Breast epithelium (tissue), 4 donors: ENCODE measurements around the gene HHIPL2. TPM values are rescaled to one million over a fixed set of nuclear protein-coding genes. Genes with fewer than 3 reads are reported as not detected.

Source experiments
- DNase-seq, 2 donors: peaks; one replicate each; pipeline ENCODE4 v3.0.0-alpha.2; 2019; ENCODE audit warnings: low spot score in 2 of 2
- H3K27ac ChIP-seq, 2 donors: fragments of 200-600 bp; sonication (generic) in 1 of 2; one replicate each; pipeline ENCODE4 v1.5.1; 2016 to 2019; ENCODE audit warnings: mild to moderate bottlenecking in 1 of 2
- H3K27me3 ChIP-seq, 2 donors: fragments of 200-600 bp; sonication (generic) in 1 of 2; one replicate each; pipeline versions ENCODE4 v1.5.1 to v1.6.0; 2017 to 2019; ENCODE audit warnings: control low read depth in 1 of 2, mild to moderate bottlenecking in 1 of 2
- H3K36me3 ChIP-seq: fragments of 200-600 bp; one replicate; pipeline ENCODE4 v1.5.1; 2019
- H3K4me1 ChIP-seq, 2 donors: fragments of 200-600 bp; sonication (generic); one replicate each; pipeline ENCODE4 v1.5.1; 2016 to 2019; ENCODE audit warnings: control low read depth in 1 of 2
- H3K4me3 ChIP-seq, 3 donors: fragments of 200-600 bp; sonication (generic); 1 replicate in 2 of 3; 2 replicates in 1 of 3; pipeline ENCODE4 v1.5.1; 2016 to 2019; ENCODE audit warnings: mild to moderate bottlenecking in 3 of 3, moderate library complexity in 2 of 3
- H3K9me3 ChIP-seq, 2 donors: fragments of 200-600 bp; sonication (generic) in 1 of 2; one replicate each; pipeline ENCODE4 v1.5.1; 2016 to 2019; ENCODE audit warnings: control low read depth in 1 of 2
- CTCF ChIP-seq, 3 donors: fragments of 450-650 bp; IDR thresholded peaks; one replicate each; pipeline ENCODE4 v1.5.1; 2016 to 2017; ENCODE audit warnings: antibody characterized with exemption in 3 of 3, mild to moderate bottlenecking in 3 of 3, moderate library complexity in 3 of 3
- POLR2A ChIP-seq: fragments of 450-650 bp; IDR thresholded peaks from one replicate; pipeline ENCODE4 v1.6.1; 2016; ENCODE audit warnings: antibody characterized with exemption, mild to moderate bottlenecking, moderate library complexity
- POLR2AphosphoS5 ChIP-seq, 3 donors: sonication (generic); formaldehyde crosslinking; IDR thresholded peaks; one replicate each; pipeline ENCODE4 v1.6.1; 2017; ENCODE audit warnings: antibody characterized with exemption in 3 of 3
- intact Hi-C: fragments of 100-400 bp; cut with DNase I; formaldehyde crosslinking; loops from one replicate; pipeline ENCODE4 v1.15.1; 2023; ENCODE audit warnings: low total_unique reads
- total RNA-seq, 3 donors: library from RNA; depleted of rRNA; stranded (reverse); fragments of >200 nt; gene quantifications; one replicate each; pipeline ENCODE4 v1.1.0, GENCODE V29; 2016

HHIPL2 gene
- total RNA-seq, 3 donors from 2014 or later, result 0.59 to 0.98 TPM; not detected in 1

GRCh38 chr1:222529916-222530315 lies 18.0 kb downstream of the HHIPL2 start:
- Histone ChIP-seq H3K9me3 (no peaks in the 10 kb centered on the region), H3K27me3 (no peaks in the 10 kb centered on the region), H3K4me1 (no peaks in the 10 kb centered on the region), H3K4me3 (no peak overlapping the region), H3K27ac (no peak overlapping the region), H3K36me3 (no peaks in the 10 kb centered on the region)
- intact Hi-C loops, result no loop called here
- TF ChIP-seq CTCF (IDR thresholded peaks at IDR 0.05) (no peak), POLR2AphosphoS5 (IDR thresholded peaks at IDR 0.05) (no peak), POLR2A (no peak)
- no peak for DNase-seq

- H3K27ac ChIP-seq, result no peak overlapping the region
- intact Hi-C loops, result no loop called here
- no peak for DNase-seq
- no peaks in the 10 kb centered on the region for H3K36me3 ChIP-seq
- no peaks in the 10 kb centered on the region for H3K4me1 ChIP-seq
- H3K27me3 ChIP-seq, result no peaks in the 10 kb centered on the region
- no peak for TF ChIP-seq CTCF (IDR thresholded peaks at IDR 0.05)
- TF ChIP-seq POLR2A, result no peak
- TF ChIP-seq POLR2AphosphoS5 (IDR thresholded peaks at IDR 0.05), result no peak
- H3K4me3 ChIP-seq, result no peak overlapping the region
- no peaks in the 10 kb centered on the region for H3K9me3 ChIP-seq
Measured at GRCh38 chr1:222529181-222529580, 18.7 kb downstream of the HHIPL2 start.

GRCh38 chr1:222525951-222526350 lies 22.0 kb downstream of the HHIPL2 start:
- no peak overlapping the region for H3K27ac ChIP-seq
- intact Hi-C loops, result no loop called here
- no peak for DNase-seq

GRCh38 chr1:222523852-222524251 lies 24.1 kb downstream of the HHIPL2 start:
- TF ChIP-seq POLR2A (no peak), CTCF (IDR thresholded peaks at IDR 0.05) (no peak), POLR2AphosphoS5 (IDR thresholded peaks at IDR 0.05) (no peak)
- intact Hi-C loops, result no loop called here
- H3K36me3 ChIP-seq, result no peaks in the 10 kb centered on the region
- H3K4me3 ChIP-seq, result no peak overlapping the region
- H3K27ac ChIP-seq, result no peak overlapping the region
- H3K9me3 ChIP-seq, result no peaks in the 10 kb centered on the region
- H3K4me1 ChIP-seq, result no peaks in the 10 kb centered on the region
- H3K27me3 ChIP-seq, result no peaks in the 10 kb centered on the region
- DNase-seq, result no peak

More at GRCh38 chr1:222525951-222526350, 22.0 kb downstream of the HHIPL2 start:
- H3K4me1 ChIP-seq, result no peaks in the 10 kb centered on the region
- no peaks in the 10 kb centered on the region for H3K9me3 ChIP-seq
- no peaks in the 10 kb centered on the region for H3K27me3 ChIP-seq
- H3K36me3 ChIP-seq, result no peaks in the 10 kb centered on the region
- no peak for TF ChIP-seq POLR2AphosphoS5 (IDR thresholded peaks at IDR 0.05)
- no peak for TF ChIP-seq POLR2A
- TF ChIP-seq CTCF (IDR thresholded peaks at IDR 0.05), result no peak
- no peak overlapping the region for H3K4me3 ChIP-seq

GRCh38 chr1:222522105-222522915 lies 25.6 kb downstream of the HHIPL2 start:
- Histone ChIP-seq H3K27ac (no peak overlapping the region), H3K9me3 (no peaks in the 10 kb centered on the region), H3K36me3 (no peaks in the 10 kb centered on the region), H3K27me3 (no peaks in the 10 kb centered on the region), H3K4me3 (no peak overlapping the region), H3K4me1 (no peaks in the 10 kb centered on the region)
- TF ChIP-seq CTCF (IDR thresholded peaks at IDR 0.05), result no peak
- intact Hi-C loops, result no loop called here
- DNase-seq, result no peak
